Measurements from ENCODE around the gene RAD51B. TPM values are rescaled to one million over a fixed set of nuclear protein-coding genes. Genes with fewer than 3 reads are reported as not detected.
A peak's percentile ranks its signal among the peaks of the same experiment; 100 is the strongest.

RAD51B gene
- total RNA-seq, 1 experiment from 2014 or later: 16.7 TPM

DNA sequence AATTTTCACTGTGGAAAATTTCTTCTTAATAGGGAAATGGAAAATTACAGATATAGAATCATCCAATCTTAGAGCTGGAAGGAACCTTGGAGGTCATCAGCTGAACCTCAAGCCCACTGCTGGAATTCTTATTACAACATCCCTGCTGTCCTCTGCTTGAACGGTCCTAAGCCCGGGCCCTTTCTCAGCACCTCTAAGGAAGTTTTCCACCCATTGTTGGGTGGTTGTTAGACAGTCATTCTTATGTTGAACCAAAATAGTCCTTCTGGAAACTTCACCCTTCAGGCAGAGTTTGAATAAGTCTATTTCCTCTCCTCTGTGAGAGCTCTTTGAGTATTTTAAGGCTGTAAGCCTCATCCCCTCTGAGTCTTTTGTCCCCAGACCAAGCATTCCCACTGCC lies 902.6 kb downstream of the RAD51B start:
- Histone ChIP-seq H3K79me2 (ENCODE audit: insufficient read depth, low read length) (no peaks in the 10 kb centered on the region), H2BK15ac (ENCODE audit: low read depth, low read length) (no peak overlapping the region), H2BK120ac (ENCODE audit: low read depth, low read length, poor library complexity, severe bottlenecking) (no peak overlapping the region), H3K9ac (ENCODE audit: extremely low read depth, insufficient read length, low read length) (no peak overlapping the region), H3K23ac (ENCODE audit: insufficient read length, low read depth, low read length) (no peak overlapping the region), H2BK12ac (ENCODE audit: insufficient read length, low read depth, low read length) (no peak overlapping the region), H3K27me3 (ENCODE audit: insufficient read depth, low read length) (no peaks in the 10 kb centered on the region), H3K79me1 (ENCODE audit: insufficient read depth, low read depth, low read length, poor library complexity, severe bottlenecking) (no peaks in the 10 kb centered on the region), H3K23me2 (ENCODE audit: insufficient read length, low read depth, low read length, poor library complexity, severe bottlenecking) (no peaks in the 10 kb centered on the region), H2BK5ac (ENCODE audit: insufficient read length, low read length) (no peak overlapping the region), H3K9me3 (ENCODE audit: control insufficient read depth, low read depth, low read length) (no peaks in the 10 kb centered on the region), H3K4me2 (ENCODE audit: insufficient read depth, insufficient read length, low read length) (no peak overlapping the region), H3T11ph (ENCODE audit: low read length) (no peak overlapping the region), H4K20me1 (ENCODE audit: control insufficient read depth, insufficient read depth, insufficient read length) (no peaks in the 10 kb centered on the region), H3K4ac (ENCODE audit: low read depth, low read length) (no peak overlapping the region), H2AK5ac (ENCODE audit: insufficient read length, low read length) (no peak overlapping the region), H3K14ac (ENCODE audit: insufficient read depth, low read length) (no peak overlapping the region), H3K56ac (ENCODE audit: insufficient read length, low read depth, low read length) (no peak overlapping the region), H2AFZ (ENCODE audit: low read length) (no peak overlapping the region), H3K18ac (ENCODE audit: insufficient read length, low read depth, low read length) (no peak overlapping the region), H2BK20ac (ENCODE audit: low read depth, low read length, poor library complexity, severe bottlenecking) (no peak overlapping the region), H4K5ac (ENCODE audit: insufficient read length, low read depth, low read length) (no peak overlapping the region), H3K27ac (ENCODE audit: insufficient read length, low read depth, low read length) (no peak overlapping the region), H4K91ac (ENCODE audit: insufficient read length, low read depth, low read length) (no peak overlapping the region), H4K8ac (replicated peaks; ENCODE audit: insufficient read length, low read depth, low read length) (no peak overlapping the region), H3K4me1 (ENCODE audit: insufficient read depth, low read length) (no peaks in the 10 kb centered on the region)
- H3K4me3 Mint-ChIP-seq: no peak overlapping the region
- no peaks in the 10 kb centered on the region; the same call in none of the 2 replicates for H3K27me3 Mint-ChIP-seq (ENCODE audit: low read depth)
- H3K36me3 Mint-ChIP-seq (ENCODE audit: insufficient read depth in 1 of 3, low read depth in 3 of 3): no peaks in the 10 kb centered on the region
- DNase-seq: no peak
- H3K27ac Mint-ChIP-seq: peak overlapping the region in 1 of 3 experiments; percentile 65; a peak in 1 of 7 replicates
- peaks cover 0 to 2% of the 10 kb centered on the region in 2 experiments; a peak in 1 of 5 replicates for H3K9me3 Mint-ChIP-seq
- WGBS (ENCODE audit: extremely low coverage, insufficient read length, low lambda C conversion rate): no CpG with 5 or more reads among the region's 2 CpGs
- TF ChIP-seq, protein P1, sequence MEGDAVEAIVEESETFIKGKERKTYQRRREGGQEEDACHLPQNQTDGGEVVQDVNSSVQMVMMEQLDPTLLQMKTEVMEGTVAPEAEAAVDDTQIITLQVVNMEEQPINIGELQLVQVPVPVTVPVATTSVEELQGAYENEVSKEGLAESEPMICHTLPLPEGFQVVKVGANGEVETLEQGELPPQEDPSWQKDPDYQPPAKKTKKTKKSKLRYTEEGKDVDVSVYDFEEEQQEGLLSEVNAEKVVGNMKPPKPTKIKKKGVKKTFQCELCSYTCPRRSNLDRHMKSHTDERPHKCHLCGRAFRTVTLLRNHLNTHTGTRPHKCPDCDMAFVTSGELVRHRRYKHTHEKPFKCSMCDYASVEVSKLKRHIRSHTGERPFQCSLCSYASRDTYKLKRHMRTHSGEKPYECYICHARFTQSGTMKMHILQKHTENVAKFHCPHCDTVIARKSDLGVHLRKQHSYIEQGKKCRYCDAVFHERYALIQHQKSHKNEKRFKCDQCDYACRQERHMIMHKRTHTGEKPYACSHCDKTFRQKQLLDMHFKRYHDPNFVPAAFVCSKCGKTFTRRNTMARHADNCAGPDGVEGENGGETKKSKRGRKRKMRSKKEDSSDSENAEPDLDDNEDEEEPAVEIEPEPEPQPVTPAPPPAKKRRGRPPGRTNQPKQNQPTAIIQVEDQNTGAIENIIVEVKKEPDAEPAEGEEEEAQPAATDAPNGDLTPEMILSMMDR (conservative IDR thresholded peaks at IDR 0.05): no peak
- H3K4me1 Mint-ChIP-seq: peaks cover 6 to 11% of the 10 kb centered on the region in 2 experiments
